ENCODE results near the gene MED28. TPM values are rescaled to one million over a fixed set of nuclear protein-coding genes. Genes with fewer than 3 reads are reported as not detected.

Gene MED28
- total RNA-seq, 4 donors from 2014 or later = 11.8 to 22.8 (median 14.2) TPM

DNA sequence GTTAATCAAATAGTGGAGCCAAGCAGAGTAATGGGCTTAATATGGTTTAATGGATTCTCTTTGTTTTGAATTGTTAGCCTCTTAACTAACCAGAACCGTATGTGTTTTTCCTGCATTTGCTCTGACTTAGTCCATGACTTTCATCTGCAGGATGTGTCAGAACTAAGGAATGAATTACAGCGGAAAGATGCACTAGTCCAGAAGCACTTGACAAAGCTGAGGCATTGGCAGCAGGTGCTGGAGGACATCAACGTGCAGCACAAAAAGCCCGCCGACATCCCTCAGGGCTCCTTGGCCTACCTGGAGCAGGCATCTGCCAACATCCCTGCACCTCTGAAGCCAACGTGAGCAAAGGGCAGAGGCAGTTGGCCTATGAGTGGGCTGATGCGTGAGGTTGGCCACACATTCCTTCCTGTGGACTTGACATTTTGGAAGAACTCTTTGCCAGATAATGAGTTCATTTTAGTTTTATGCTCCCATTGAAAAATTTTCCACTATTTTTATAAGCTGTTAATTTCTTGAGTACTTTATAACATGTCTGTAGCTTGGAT, 9.1 kb downstream of the MED28 start:
- Histone ChIP-seq H3K4me1 (peaks cover 9 to 17% (median 12%) of the 10 kb centered on the region in 4 donors), H3K27me3 (no peaks in the 10 kb centered on the region), H3K27ac (replicated peaks in 1 of 4) (no peak overlapping the region), H3K36me3 (peaks cover 69 to 98% (median 89%) of the 10 kb centered on the region in 4 donors), H3K4me3 (no peak overlapping the region), H3K9me3 (no peaks in the 10 kb centered on the region)
- 82% methylated on average over 7 of the region's 7 CpGs for WGBS
- DNase-seq (ENCODE audit: extremely low spot score) = no peak
- intact Hi-C loops (cut with DNase I) = no loop called here
- TF ChIP-seq, protein P1, sequence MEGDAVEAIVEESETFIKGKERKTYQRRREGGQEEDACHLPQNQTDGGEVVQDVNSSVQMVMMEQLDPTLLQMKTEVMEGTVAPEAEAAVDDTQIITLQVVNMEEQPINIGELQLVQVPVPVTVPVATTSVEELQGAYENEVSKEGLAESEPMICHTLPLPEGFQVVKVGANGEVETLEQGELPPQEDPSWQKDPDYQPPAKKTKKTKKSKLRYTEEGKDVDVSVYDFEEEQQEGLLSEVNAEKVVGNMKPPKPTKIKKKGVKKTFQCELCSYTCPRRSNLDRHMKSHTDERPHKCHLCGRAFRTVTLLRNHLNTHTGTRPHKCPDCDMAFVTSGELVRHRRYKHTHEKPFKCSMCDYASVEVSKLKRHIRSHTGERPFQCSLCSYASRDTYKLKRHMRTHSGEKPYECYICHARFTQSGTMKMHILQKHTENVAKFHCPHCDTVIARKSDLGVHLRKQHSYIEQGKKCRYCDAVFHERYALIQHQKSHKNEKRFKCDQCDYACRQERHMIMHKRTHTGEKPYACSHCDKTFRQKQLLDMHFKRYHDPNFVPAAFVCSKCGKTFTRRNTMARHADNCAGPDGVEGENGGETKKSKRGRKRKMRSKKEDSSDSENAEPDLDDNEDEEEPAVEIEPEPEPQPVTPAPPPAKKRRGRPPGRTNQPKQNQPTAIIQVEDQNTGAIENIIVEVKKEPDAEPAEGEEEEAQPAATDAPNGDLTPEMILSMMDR (IDR thresholded peaks at IDR 0.05) = no peak
- no peak for TF ChIP-seq POLR2A (IDR thresholded peaks at IDR 0.05; ENCODE audit: low read depth)

DNA sequence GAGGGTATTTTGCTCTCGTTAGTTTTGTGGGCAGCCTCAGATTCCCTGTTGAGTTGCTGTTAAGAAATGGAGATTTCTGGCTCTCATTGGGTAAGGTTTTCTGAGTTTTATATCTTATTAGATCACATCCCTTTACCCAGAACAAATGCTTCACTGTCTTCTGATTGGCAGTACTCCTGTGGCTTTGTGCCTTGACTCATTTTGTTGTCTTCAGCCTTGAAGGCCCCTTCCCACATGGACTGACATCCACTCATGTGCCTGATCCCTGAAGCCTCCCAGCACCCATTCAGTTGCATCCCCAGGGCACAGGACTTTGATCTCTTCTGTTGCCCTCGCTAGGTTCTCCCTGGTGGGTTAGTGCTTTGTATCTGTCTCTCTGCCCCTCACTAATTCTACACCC, 10.4 kb downstream of the MED28 start:
- DNase-seq (ENCODE audit: extremely low spot score) = no peak
- intact Hi-C loops (cut with DNase I) = no loop called here
- H3K4me1 ChIP-seq = peaks cover 0 to 5% (median under 1%) of the 10 kb centered on the region in 4 donors
- no peaks in the 10 kb centered on the region for H3K27me3 ChIP-seq
- H3K36me3 ChIP-seq = peaks cover 69 to 100% (median 97%) of the 10 kb centered on the region in 4 donors
- H3K9me3 ChIP-seq = no peaks in the 10 kb centered on the region
- H3K4me3 ChIP-seq = no peak overlapping the region
- WGBS = 82% methylated on average over 2 of the region's 2 CpGs
- TF ChIP-seq EP300 (IDR thresholded peaks at IDR 0.05) (no peak), POLR2AphosphoS5 (IDR thresholded peaks at IDR 0.05) (no peak), POLR2A (IDR thresholded peaks at IDR 0.05; ENCODE audit: low read depth) (no peak)
- TF ChIP-seq, protein P1 (IDR thresholded peaks at IDR 0.05) = no peak
- no peak overlapping the region for H3K27ac ChIP-seq (replicated peaks in 1 of 4)

DNA sequence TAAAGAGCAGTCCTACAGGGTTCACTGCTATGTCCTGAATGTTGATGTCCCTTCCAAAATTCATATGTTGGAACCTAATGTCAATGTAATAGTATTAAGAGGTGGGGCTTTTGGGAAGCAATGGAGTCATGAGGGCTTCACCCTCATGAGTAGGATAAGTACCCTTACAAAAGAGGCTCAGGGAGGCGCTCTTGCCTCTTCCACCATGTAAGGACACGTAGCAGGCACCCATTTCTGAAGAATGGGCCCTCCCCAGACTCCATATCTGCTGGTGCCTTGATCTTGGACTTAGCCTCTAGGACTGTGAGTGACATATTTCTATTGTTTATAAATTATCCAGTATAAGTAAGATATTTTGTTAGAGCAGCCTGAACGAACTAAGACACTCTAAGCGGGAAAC, 15.8 kb downstream of the MED28 start:
- TF ChIP-seq POLR2AphosphoS5 (IDR thresholded peaks at IDR 0.05) = no peak
- 89% methylated on average over 4 of the region's 4 CpGs for WGBS

DNA sequence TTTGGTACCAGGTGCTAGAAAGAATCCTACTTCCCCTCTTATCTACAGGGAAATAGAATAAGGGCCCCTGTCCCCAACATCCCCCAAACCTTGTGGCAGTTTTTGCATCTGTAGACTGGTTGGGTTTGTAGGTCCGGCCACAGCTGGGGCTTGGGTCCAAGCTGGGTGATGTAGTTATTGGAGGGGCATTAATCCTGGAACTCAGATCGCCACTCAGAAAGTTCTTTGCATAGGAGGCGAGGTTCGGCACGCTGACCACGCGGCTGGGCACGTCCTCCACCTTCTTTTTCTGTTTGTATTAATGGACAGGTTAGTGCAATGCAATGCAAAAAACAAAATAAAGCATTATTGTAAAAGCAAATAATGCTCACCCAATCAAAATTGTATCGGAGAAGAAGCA, 19.2 kb downstream of the MED28 start:
- peaks cover 0 to 8% (median 6%) of the 10 kb centered on the region in 4 donors for H3K4me1 ChIP-seq
- no peak overlapping the region for H3K4me3 ChIP-seq
- no peaks in the 10 kb centered on the region for H3K9me3 ChIP-seq
- WGBS = 96% methylated on average over 8 of the region's 9 CpGs
- peaks cover 26 to 81% (median 69%) of the 10 kb centered on the region in 4 donors for H3K36me3 ChIP-seq
- intact Hi-C loops (cut with DNase I) = no loop called here
- H3K27me3 ChIP-seq = no peaks in the 10 kb centered on the region
- TF ChIP-seq POLR2A (IDR thresholded peaks at IDR 0.05; ENCODE audit: low read depth) = no peak
- TF ChIP-seq EP300 (IDR thresholded peaks at IDR 0.05) = no peak
- TF ChIP-seq, protein P1 (IDR thresholded peaks at IDR 0.05) = no peak
- TF ChIP-seq POLR2AphosphoS5 (IDR thresholded peaks at IDR 0.05) = no peak
- no peak overlapping the region for H3K27ac ChIP-seq (replicated peaks in 1 of 4)
- no peak for DNase-seq (ENCODE audit: extremely low spot score)

More for the DNA sequence above, 15.8 kb downstream of the MED28 start:
- Histone ChIP-seq H3K27me3 (no peaks in the 10 kb centered on the region), H3K4me1 (no peaks in the 10 kb centered on the region), H3K4me3 (no peak overlapping the region), H3K27ac (replicated peaks in 1 of 4) (no peak overlapping the region), H3K36me3 (peaks cover 54 to 100% (median 97%) of the 10 kb centered on the region in 4 donors), H3K9me3 (no peaks in the 10 kb centered on the region)
- intact Hi-C loops (cut with DNase I) = no loop called here
- DNase-seq (ENCODE audit: extremely low spot score) = no peak

DNA sequence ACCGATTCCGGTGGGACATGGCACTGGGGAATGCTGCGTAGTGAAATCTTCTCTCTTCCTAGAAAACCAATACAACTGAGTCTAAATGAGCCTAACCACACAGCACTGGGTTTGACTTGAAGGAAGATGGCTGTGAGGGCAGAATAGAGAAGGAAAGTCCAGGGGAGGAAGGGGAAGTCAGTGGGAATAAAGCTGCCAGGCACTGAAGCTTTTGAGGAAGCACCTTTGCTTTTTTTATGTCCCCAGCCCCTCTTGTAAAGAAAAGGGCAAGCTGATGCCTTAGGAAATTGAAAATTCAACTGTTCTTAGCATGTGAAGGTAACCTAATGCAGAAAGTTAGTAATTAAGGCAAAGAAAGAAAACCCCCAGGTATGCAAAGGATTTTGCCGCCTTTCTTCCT, 20.6 kb downstream of the MED28 start:
- no peak for TF ChIP-seq POLR2A (IDR thresholded peaks at IDR 0.05; ENCODE audit: low read depth)
- TF ChIP-seq POLR2AphosphoS5 (IDR thresholded peaks at IDR 0.05) = no peak
- TF ChIP-seq EP300 (IDR thresholded peaks at IDR 0.05) = no peak
- TF ChIP-seq, protein P1 (IDR thresholded peaks at IDR 0.05) = no peak
- peaks cover 26 to 66% (median 57%) of the 10 kb centered on the region in 4 donors for H3K36me3 ChIP-seq
- no peak overlapping the region for H3K27ac ChIP-seq (replicated peaks in 1 of 4)
- H3K4me1 ChIP-seq = peaks cover 0 to 8% (median 6%) of the 10 kb centered on the region in 4 donors
- intact Hi-C loops (cut with DNase I) = no loop called here
- WGBS = 96% methylated on average over 4 of the region's 4 CpGs
- DNase-seq (ENCODE audit: extremely low spot score) = no peak
- no peaks in the 10 kb centered on the region for H3K9me3 ChIP-seq
- no peaks in the 10 kb centered on the region for H3K27me3 ChIP-seq
- no peak overlapping the region for H3K4me3 ChIP-seq

Measured in esophagus muscularis mucosa (tissue), 4 donors.